WTC11 (cell line): ENCODE results near the gene ARHGAP26. TPM values are rescaled to one million over a fixed set of nuclear protein-coding genes. Genes with fewer than 3 reads are reported as not detected.
A peak's percentile ranks its signal among the peaks of the same experiment; 100 is the strongest.

Experiments
- ATAC-seq: fragments of 200-7000 bp; cut with Tn5 transposase; 2 replicates; pipeline ENCODE4 v1.10.0; 2021; ENCODE audit warnings: mild to moderate bottlenecking, moderate library complexity
- CTCF ChIA-PET: fragments of 300-600 bp; sonication (Branson Sonifier 250); formaldehyde crosslinking; loops from one replicate; lab custom pipeline; 2021; ENCODE audit warnings: antibody characterized with exemption; lab: Charles Lee
- POLR2A ChIA-PET: fragments of 350-600 bp; sonication (Branson Sonifier 250); formaldehyde crosslinking; loops from one replicate; lab custom pipeline; 2021; ENCODE audit warnings: antibody characterized with exemption; lab: Charles Lee
- DNase-seq: peaks from one replicate; pipeline ENCODE4 v3.0.0; 2021; ENCODE audit warnings: low spot score
- H3K27ac Mint-ChIP-seq: 2 replicates; pipeline ENCODE4 v1.8.0; 2021; ENCODE audit warnings: mixed read lengths
- H3K27me3 Mint-ChIP-seq: 2 replicates; pipeline ENCODE4 v1.8.0; 2021; ENCODE audit warnings: low read depth, mild to moderate bottlenecking, moderate library complexity, mixed read lengths
- H3K36me3 Mint-ChIP-seq: 2 replicates; pipeline ENCODE4 v1.8.0; 2021; ENCODE audit warnings: mixed read lengths
- H3K4me1 Mint-ChIP-seq: 2 replicates; pipeline ENCODE4 v1.8.0; 2022; ENCODE audit warnings: mixed read lengths
- H3K4me3 Mint-ChIP-seq: 2 replicates; pipeline ENCODE4 v1.8.0; 2021; ENCODE audit warnings: mild to moderate bottlenecking, moderate library complexity, mixed read lengths
- H3K9me3 Mint-ChIP-seq: 2 replicates; pipeline ENCODE4 v1.8.0; 2021; ENCODE audit warnings: mixed read lengths
- JUN ChIP-seq: sonication (generic); formaldehyde crosslinking; IDR thresholded peaks from 2 replicates; pipeline ENCODE4 v1.8.0; 2023; ENCODE audit warnings: mild to moderate bottlenecking, missing genetic modification reagents
- NR1H2 ChIP-seq: sonication (generic); formaldehyde crosslinking; IDR thresholded peaks from 2 replicates; pipeline ENCODE4 v1.9.0; 2021; ENCODE audit warnings: mild to moderate bottlenecking, moderate library complexity, missing genetic modification reagents
- SMAD3 ChIP-seq: sonication (generic); formaldehyde crosslinking; IDR thresholded peaks from 2 replicates; pipeline ENCODE4 v1.8.0; 2022; ENCODE audit warnings: missing genetic modification reagents, mild to moderate bottlenecking, borderline replicate concordance
- ZNF138 ChIP-seq: sonication (generic); formaldehyde crosslinking; conservative IDR thresholded peaks from 2 replicates; pipeline ENCODE4 v1.8.1; 2022; ENCODE audit warnings: mild to moderate bottlenecking, moderate library complexity, missing genetic modification reagents
- ZNF219 ChIP-seq: sonication (generic); formaldehyde crosslinking; IDR thresholded peaks from 2 replicates; pipeline ENCODE4 v1.8.0; 2023; ENCODE audit warnings: missing genetic modification reagents, mild to moderate bottlenecking, borderline replicate concordance
- total RNA-seq: library from RNA; stranded (reverse); gene quantifications from 3 replicates; pipeline ENCODE4 v1.2.3, GENCODE V29; 2021
- TF ChIP-seq, protein P1 (sequence below): fragments of 200-600 bp; IDR thresholded peaks from 2 replicates; pipeline ENCODE4 v1.8.0; 2022; ENCODE audit warnings: antibody characterized with exemption
- TF ChIP-seq, protein P2 (sequence below): fragments of 250-450 bp; sonication (Bioruptor Pico); IDR thresholded peaks from 2 replicates; pipeline ENCODE4 v1.8.0; 2021; ENCODE audit warnings: mild to moderate bottlenecking
- TF ChIP-seq, protein P3 (sequence below): sonication (generic); formaldehyde crosslinking; IDR thresholded peaks from 2 replicates; pipeline ENCODE4 v1.8.0; 2022; ENCODE audit warnings: mild to moderate bottlenecking, missing genetic modification reagents
- TF ChIP-seq, protein P4 (sequence below): sonication (generic); formaldehyde crosslinking; conservative IDR thresholded peaks from 2 replicates; pipeline ENCODE4 v1.8.1; 2022; ENCODE audit warnings: mild to moderate bottlenecking, missing genetic modification reagents
- TF ChIP-seq, protein P5 (sequence below): fragments of 250-450 bp; sonication (Bioruptor Pico); conservative IDR thresholded peaks from 2 replicates; pipeline ENCODE4 v1.9.0; 2021; ENCODE audit warnings: mild to moderate bottlenecking
- TF ChIP-seq, protein P6 (sequence below): sonication (generic); formaldehyde crosslinking; IDR thresholded peaks from 2 replicates; pipeline ENCODE4 v1.8.1; 2022; ENCODE audit warnings: low read depth, missing genetic modification reagents, borderline replicate concordance
- TF ChIP-seq, protein P7 (sequence below): sonication (generic); formaldehyde crosslinking; IDR thresholded peaks from 2 replicates; pipeline ENCODE4 v1.8.1; 2023; ENCODE audit warnings: mild to moderate bottlenecking, missing genetic modification reagents, borderline replicate concordance

ARHGAP26 gene
- total RNA-seq, 1 experiment from 2014 or later = 22.3 TPM

GRCh38 chr5:142886211-142886610 lies 116.0 kb downstream of the ARHGAP26 start:
- Mint-ChIP-seq H3K27ac (no peak overlapping the region), H3K9me3 (no peaks in the 10 kb centered on the region), H3K4me1 (peaks cover 36% of the 10 kb centered on the region), H3K27me3 (no peaks in the 10 kb centered on the region), H3K36me3 (no peaks in the 10 kb centered on the region), H3K4me3 (no peak overlapping the region)
- TF ChIP-seq, protein P1, sequence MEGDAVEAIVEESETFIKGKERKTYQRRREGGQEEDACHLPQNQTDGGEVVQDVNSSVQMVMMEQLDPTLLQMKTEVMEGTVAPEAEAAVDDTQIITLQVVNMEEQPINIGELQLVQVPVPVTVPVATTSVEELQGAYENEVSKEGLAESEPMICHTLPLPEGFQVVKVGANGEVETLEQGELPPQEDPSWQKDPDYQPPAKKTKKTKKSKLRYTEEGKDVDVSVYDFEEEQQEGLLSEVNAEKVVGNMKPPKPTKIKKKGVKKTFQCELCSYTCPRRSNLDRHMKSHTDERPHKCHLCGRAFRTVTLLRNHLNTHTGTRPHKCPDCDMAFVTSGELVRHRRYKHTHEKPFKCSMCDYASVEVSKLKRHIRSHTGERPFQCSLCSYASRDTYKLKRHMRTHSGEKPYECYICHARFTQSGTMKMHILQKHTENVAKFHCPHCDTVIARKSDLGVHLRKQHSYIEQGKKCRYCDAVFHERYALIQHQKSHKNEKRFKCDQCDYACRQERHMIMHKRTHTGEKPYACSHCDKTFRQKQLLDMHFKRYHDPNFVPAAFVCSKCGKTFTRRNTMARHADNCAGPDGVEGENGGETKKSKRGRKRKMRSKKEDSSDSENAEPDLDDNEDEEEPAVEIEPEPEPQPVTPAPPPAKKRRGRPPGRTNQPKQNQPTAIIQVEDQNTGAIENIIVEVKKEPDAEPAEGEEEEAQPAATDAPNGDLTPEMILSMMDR = no peak
- TF ChIP-seq, protein P2, sequence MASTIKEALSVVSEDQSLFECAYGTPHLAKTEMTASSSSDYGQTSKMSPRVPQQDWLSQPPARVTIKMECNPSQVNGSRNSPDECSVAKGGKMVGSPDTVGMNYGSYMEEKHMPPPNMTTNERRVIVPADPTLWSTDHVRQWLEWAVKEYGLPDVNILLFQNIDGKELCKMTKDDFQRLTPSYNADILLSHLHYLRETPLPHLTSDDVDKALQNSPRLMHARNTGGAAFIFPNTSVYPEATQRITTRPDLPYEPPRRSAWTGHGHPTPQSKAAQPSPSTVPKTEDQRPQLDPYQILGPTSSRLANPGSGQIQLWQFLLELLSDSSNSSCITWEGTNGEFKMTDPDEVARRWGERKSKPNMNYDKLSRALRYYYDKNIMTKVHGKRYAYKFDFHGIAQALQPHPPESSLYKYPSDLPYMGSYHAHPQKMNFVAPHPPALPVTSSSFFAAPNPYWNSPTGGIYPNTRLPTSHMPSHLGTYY (CRISPR knock-in tag) = no peak
- TF ChIP-seq, protein P3, sequence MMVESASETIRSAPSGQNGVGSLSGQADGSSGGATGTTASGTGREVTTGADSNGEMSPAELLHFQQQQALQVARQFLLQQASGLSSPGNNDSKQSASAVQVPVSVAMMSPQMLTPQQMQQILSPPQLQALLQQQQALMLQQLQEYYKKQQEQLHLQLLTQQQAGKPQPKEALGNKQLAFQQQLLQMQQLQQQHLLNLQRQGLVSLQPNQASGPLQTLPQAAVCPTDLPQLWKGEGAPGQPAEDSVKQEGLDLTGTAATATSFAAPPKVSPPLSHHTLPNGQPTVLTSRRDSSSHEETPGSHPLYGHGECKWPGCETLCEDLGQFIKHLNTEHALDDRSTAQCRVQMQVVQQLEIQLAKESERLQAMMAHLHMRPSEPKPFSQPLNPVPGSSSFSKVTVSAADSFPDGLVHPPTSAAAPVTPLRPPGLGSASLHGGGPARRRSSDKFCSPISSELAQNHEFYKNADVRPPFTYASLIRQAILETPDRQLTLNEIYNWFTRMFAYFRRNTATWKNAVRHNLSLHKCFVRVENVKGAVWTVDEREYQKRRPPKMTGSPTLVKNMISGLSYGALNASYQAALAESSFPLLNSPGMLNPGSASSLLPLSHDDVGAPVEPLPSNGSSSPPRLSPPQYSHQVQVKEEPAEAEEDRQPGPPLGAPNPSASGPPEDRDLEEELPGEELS (CRISPR knock-in tag) = no peak
- no peak for ATAC-seq
- no peak for DNase-seq
- ChIA-PET CTCF (interaction anchor here (0.6 to 2.7 kb wide), 3 partner anchors 125 to 173 kb away, joined by 3 to 11 read pairs (median 7); no protein-coding TSS in a partner anchor), POLR2A (no interaction called here)

DNA sequence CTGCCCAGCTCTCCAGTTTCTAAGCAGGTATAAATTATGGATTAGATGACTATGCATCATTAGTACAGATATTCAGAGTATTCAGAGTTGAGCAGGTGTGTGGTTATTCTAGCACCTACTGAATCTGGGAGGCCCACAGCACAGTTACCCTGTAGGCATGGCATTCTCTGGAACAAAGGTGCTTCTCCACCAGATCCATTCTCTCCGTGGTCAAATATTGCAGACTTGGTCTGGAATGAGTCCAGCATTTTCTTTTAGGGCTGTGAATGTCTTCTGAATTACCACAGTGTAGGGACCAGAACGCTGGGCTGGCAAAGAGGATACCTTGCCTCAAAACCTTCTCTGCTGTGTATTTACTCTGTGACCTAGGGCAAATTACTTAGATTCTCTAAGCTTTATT lies 116.8 kb downstream of the ARHGAP26 start:
- Mint-ChIP-seq H3K9me3 (no peaks in the 10 kb centered on the region), H3K27me3 (no peaks in the 10 kb centered on the region), H3K4me1 (peaks cover 35% of the 10 kb centered on the region), H3K4me3 (no peak overlapping the region), H3K36me3 (no peaks in the 10 kb centered on the region), H3K27ac (no peak overlapping the region)
- ChIA-PET POLR2A (no interaction called here), CTCF (interaction anchor here (2.1 to 2.7 kb wide), 3 partner anchors 139 to 174 kb away, joined by 11 to 76 read pairs (median 52); no protein-coding TSS in a partner anchor)
- DNase-seq (no peak), ATAC-seq (no peak)
- TF ChIP-seq, protein P4, sequence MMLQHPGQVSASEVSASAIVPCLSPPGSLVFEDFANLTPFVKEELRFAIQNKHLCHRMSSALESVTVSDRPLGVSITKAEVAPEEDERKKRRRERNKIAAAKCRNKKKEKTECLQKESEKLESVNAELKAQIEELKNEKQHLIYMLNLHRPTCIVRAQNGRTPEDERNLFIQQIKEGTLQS (CRISPR knock-in tag) = no peak
- TF ChIP-seq, protein P5, sequence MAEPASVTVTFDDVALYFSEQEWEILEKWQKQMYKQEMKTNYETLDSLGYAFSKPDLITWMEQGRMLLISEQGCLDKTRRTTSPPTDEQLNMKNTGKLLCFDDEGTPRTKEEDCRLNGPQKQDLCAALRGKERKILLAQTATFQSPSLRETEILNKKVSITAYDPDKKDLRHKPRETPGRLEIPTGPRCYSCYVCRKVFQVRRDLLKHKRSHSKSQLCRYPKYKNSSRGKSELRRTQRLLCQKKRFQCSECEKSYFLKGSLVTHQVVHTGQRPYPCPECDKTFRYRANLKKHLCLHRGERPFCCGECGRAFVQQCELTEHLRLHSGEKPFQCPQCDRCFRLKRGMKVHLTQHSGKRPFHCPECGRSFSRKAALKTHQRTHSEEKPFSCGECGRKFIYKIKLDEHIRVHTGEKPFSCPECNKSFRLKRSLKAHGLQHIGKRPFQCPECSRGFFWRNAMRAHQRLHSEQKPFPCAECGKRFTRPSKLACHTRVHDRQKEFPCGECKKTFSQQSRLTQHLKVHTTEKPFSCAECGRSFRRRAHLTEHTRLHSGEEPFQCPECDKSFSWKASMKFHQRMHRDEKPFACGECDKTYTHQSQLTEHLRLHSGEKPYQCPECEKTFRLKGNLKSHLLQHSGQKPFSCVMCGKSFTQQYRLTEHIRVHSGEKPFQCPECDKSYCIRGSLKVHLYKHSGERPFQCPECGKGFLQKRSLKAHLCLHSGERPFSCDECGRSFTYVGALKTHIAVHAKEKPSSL = no peak
- TF ChIP-seq JUN = no peak
- no peak for TF ChIP-seq ZNF138 (CRISPR knock-in tag)
- TF ChIP-seq NR1H2 (CRISPR knock-in tag) = no peak
- TF ChIP-seq, protein P2 (CRISPR knock-in tag) = no peak
- no peak for TF ChIP-seq SMAD3 (CRISPR knock-in tag)
- no peak for TF ChIP-seq ZNF219

- CTCF ChIA-PET = interaction anchor here (0.6 to 3.4 kb wide), 60 partner anchors 8 to 718 kb away, joined by 3 to 76 read pairs (median 5); partner anchors contain the start of gene ARHGAP26
- peak overlapping the region; percentile 55 for H3K27ac Mint-ChIP-seq
- H3K36me3 Mint-ChIP-seq = no peaks in the 10 kb centered on the region
- no peak overlapping the region for H3K4me3 Mint-ChIP-seq
- DNase-seq (no peak), ATAC-seq (peak; percentile 79)
- POLR2A ChIA-PET = interaction anchor here (1.5 kb wide), 1 partner anchor 118 kb away, joined by 4 read pairs; no protein-coding TSS in a partner anchor
- peaks cover 37% of the 10 kb centered on the region for H3K4me1 Mint-ChIP-seq
- H3K9me3 Mint-ChIP-seq = no peaks in the 10 kb centered on the region
- TF ChIP-seq, protein P6, sequence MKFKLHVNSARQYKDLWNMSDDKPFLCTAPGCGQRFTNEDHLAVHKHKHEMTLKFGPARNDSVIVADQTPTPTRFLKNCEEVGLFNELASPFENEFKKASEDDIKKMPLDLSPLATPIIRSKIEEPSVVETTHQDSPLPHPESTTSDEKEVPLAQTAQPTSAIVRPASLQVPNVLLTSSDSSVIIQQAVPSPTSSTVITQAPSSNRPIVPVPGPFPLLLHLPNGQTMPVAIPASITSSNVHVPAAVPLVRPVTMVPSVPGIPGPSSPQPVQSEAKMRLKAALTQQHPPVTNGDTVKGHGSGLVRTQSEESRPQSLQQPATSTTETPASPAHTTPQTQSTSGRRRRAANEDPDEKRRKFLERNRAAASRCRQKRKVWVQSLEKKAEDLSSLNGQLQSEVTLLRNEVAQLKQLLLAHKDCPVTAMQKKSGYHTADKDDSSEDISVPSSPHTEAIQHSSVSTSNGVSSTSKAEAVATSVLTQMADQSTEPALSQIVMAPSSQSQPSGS (CRISPR knock-in tag) = no peak
- TF ChIP-seq, protein P7, sequence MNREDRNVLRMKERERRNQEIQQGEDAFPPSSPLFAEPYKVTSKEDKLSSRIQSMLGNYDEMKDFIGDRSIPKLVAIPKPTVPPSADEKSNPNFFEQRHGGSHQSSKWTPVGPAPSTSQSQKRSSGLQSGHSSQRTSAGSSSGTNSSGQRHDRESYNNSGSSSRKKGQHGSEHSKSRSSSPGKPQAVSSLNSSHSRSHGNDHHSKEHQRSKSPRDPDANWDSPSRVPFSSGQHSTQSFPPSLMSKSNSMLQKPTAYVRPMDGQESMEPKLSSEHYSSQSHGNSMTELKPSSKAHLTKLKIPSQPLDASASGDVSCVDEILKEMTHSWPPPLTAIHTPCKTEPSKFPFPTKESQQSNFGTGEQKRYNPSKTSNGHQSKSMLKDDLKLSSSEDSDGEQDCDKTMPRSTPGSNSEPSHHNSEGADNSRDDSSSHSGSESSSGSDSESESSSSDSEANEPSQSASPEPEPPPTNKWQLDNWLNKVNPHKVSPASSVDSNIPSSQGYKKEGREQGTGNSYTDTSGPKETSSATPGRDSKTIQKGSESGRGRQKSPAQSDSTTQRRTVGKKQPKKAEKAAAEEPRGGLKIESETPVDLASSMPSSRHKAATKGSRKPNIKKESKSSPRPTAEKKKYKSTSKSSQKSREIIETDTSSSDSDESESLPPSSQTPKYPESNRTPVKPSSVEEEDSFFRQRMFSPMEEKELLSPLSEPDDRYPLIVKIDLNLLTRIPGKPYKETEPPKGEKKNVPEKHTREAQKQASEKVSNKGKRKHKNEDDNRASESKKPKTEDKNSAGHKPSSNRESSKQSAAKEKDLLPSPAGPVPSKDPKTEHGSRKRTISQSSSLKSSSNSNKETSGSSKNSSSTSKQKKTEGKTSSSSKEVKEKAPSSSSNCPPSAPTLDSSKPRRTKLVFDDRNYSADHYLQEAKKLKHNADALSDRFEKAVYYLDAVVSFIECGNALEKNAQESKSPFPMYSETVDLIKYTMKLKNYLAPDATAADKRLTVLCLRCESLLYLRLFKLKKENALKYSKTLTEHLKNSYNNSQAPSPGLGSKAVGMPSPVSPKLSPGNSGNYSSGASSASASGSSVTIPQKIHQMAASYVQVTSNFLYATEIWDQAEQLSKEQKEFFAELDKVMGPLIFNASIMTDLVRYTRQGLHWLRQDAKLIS = no peak
- TF ChIP-seq, protein P1 = peak; percentile 70
- H3K27me3 Mint-ChIP-seq = no peaks in the 10 kb centered on the region
Measured at GRCh38 chr5:142888469-142889085, 118.4 kb downstream of the ARHGAP26 start.
